ENCODE data around the gene CNTN1.

- TF ChIP-seq GABPB1 (CRISPR knock-in tag; IDR thresholded peaks at IDR 0.05): no peak
- no peak for TF ChIP-seq FOXA3 (CRISPR knock-in tag; conservative IDR thresholded peaks at IDR 0.05 in 1 of 2, IDR thresholded peaks at IDR 0.05 in 1 of 2)
- TF ChIP-seq ZBTB34 (CRISPR knock-in tag; IDR thresholded peaks at IDR 0.05): no peak
- TF ChIP-seq POLR2AphosphoS5 (IDR thresholded peaks at IDR 0.05; ENCODE audit: control insufficient read depth, insufficient read depth, low read depth, low read length): no peak
- no peak for TF ChIP-seq FOXM1 (IDR thresholded peaks at IDR 0.05; ENCODE audit: low read depth)
- no peak for TF ChIP-seq FOXM1 (CRISPR knock-in tag; IDR thresholded peaks at IDR 0.05; ENCODE audit: low read depth)
- no peak for TF ChIP-seq MYC (IDR thresholded peaks at IDR 0.05; ENCODE audit: low read depth, low read length)
- no peak for TF ChIP-seq MYC (CRISPR knock-in tag; IDR thresholded peaks at IDR 0.05; ENCODE audit: borderline replicate concordance, low read depth)
- TF ChIP-seq SPI1 (IDR thresholded peaks at IDR 0.05; ENCODE audit: borderline replicate concordance, low read depth, low read length): no peak
- TF ChIP-seq BRCA1 (IDR thresholded peaks at IDR 0.05): no peak
- TF ChIP-seq BRCA1 (CRISPR knock-in tag; IDR thresholded peaks at IDR 0.05): no peak
- TF ChIP-seq NFIC (IDR thresholded peaks at IDR 0.05): no peak
- TF ChIP-seq EGR1 (conservative IDR thresholded peaks at IDR 0.05): no peak
- no peak for TF ChIP-seq KAT7 (CRISPR knock-in tag; IDR thresholded peaks at IDR 0.05; ENCODE audit: borderline replicate concordance)
Observed at GRCh38 chr12:40911676-40912075, 219.4 kb downstream of the CNTN1 start.
